Astrocyte of the cerebellum (primary cell): ENCODE data around the gene KLHL10.
"Not testable (repeated sequence)": the region's sequence is repeated elsewhere in the genome, so short reads cannot be mapped to it uniquely, and the experiment has no call there.

ENCODE experiments used
- DNase-seq: peaks from one replicate; pipeline ENCODE4 v3.0.0-alpha.2; 2011; ENCODE audit warnings: low read depth
- H3K4me3 ChIP-seq: 2 replicates; pipeline ENCODE4 v1.5.1; 2011; ENCODE audit warnings: mild to moderate bottlenecking, low read depth, low read length, moderate library complexity
- in situ Hi-C: cut with HindIII; loops from 2 replicates; pipeline ENCODE4 v1.10.0; 2017; ENCODE audit warnings: low sequenced_read_pairs
- TF ChIP-seq, protein P1 (sequence below): IDR thresholded peaks from 2 replicates; pipeline ENCODE4 v1.5.1; 2012; ENCODE audit warnings: low read length, low read depth, moderate library complexity, mild to moderate bottlenecking; ENCODE audit errors: missing control alignments

The KLHL10 gene

DNA sequence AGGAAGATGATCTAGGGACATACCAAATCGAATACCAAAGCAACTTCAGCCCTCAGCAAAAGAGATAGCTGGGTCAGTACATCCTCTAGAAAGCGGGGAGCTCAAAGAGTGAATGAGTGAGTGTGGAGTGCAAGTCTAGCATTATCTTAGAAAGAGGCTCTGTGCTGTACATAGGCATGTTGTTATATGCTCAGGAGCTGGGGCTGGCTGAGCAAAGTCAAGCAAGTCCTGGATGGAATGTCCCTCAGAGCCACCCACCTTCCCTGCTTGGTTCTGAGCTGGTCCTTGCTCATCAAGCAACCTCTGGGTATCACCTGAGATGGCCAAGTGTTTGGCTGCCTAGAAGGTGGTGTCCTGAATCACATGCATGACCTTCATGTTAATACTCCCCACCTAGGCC, 32.5 kb downstream of the KLHL10 start:
- no peak for DNase-seq
- in situ Hi-C loops, result no loop called here
- TF ChIP-seq, protein P1, sequence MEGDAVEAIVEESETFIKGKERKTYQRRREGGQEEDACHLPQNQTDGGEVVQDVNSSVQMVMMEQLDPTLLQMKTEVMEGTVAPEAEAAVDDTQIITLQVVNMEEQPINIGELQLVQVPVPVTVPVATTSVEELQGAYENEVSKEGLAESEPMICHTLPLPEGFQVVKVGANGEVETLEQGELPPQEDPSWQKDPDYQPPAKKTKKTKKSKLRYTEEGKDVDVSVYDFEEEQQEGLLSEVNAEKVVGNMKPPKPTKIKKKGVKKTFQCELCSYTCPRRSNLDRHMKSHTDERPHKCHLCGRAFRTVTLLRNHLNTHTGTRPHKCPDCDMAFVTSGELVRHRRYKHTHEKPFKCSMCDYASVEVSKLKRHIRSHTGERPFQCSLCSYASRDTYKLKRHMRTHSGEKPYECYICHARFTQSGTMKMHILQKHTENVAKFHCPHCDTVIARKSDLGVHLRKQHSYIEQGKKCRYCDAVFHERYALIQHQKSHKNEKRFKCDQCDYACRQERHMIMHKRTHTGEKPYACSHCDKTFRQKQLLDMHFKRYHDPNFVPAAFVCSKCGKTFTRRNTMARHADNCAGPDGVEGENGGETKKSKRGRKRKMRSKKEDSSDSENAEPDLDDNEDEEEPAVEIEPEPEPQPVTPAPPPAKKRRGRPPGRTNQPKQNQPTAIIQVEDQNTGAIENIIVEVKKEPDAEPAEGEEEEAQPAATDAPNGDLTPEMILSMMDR, result no peak
- no peak overlapping the region for H3K4me3 ChIP-seq

DNA sequence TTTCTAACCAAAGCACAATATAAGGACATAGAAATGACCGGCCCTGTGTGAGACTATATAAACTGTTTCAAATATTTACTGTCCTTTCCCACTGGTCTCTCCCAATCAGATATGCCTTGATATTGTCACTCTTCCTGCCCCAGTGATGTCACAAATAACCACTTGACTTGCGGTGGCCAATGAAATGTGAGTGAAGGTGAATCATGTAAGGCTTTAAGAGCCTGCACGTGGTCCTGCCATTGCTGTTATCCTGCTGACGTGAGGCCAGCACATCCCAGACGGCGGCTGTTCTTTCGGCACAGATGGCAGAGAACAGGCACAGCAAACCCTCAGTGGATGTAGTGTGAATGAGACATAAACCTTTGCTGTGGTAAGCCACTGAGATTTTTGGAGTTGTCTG, 33.0 kb downstream of the KLHL10 start:
- H3K4me3 ChIP-seq, result no peak overlapping the region
- DNase-seq, result no peak
- in situ Hi-C loops, result no loop called here
- TF ChIP-seq, protein P1, result no peak

DNA sequence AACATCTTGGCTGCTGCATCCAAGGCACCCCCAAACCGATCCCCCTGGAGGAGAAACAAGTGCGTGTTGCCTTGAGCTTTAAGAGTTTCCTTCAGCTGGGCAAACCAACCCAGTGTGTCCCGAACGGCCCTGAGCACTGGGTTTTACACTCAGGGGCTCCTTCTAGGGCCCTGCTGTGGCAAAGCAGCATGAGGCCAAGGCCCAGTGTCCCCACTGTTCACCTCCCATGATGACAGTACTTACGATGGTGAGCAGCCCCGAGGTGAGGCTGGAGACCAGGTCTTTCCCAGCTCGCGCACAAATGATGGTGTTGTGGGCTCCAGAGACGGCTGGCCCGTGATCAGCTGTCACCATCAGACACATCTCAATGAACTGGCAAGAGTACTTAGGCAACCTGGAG, 34.2 kb downstream of the KLHL10 start:
- H3K4me3 ChIP-seq, result no peak overlapping the region
- in situ Hi-C loops, result no loop called here
- TF ChIP-seq, protein P1, result no peak
- DNase-seq, result no peak

DNA sequence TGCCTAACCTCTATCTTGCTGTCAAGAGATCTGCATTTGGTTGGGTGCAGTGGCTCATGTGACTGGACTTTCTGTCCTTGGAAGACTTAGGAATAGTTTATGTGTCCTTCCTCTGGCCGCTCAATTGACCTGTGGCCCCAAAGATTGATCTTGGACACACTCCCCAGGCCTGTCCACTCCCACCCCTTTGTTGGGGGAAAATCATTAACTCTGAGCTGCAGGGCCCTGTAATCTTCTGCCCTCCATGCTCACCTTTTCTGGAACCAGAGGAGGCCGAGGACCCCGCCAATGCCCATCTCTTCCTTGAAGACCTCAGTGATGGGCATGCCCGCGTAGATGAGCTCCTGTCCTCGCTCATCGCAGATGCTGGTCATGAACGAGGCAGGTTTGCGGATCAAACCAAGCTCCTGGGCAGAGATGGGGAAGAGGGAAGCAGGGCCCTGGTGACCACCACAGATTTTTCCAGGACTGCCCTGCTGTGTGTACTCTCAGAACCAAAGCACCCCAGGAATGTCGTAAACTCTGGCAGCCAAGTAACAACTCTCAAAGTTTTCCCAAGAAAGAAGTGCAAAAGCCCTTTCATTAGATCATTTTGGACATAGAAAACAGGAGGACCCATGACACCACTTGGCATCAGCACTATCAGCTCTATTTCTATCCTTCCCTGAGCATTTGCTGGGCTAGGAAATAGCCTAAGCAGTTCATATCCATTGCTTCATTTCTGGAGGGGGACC, 36.1 kb downstream of the KLHL10 start:
- TF ChIP-seq, protein P1, result no peak
- DNase-seq, result no peak
- no peak overlapping the region for H3K4me3 ChIP-seq
- in situ Hi-C loops, result no loop called here

DNA sequence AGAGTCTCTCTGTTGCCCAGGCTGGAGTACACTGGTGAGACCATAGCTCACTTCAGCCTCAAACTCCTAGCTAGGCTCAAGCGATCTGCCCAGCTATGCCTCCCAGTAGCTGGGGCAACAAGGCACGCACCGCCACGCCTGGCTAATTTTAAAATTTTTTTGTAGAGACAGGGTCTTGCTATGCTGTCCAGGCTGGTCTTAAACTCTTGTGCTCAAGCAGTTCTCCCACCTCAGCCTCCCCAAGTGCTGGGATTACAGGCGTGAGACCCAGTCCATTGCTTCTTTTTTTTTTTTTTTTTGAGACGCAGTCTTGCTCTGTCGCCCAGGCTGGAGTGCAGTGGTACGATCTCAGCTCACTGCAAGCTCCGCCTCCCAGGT, 36.7 kb downstream of the KLHL10 start:
- DNase-seq, in situ Hi-C loops, H3K4me3 ChIP-seq: not testable (repeated sequence)

DNA sequence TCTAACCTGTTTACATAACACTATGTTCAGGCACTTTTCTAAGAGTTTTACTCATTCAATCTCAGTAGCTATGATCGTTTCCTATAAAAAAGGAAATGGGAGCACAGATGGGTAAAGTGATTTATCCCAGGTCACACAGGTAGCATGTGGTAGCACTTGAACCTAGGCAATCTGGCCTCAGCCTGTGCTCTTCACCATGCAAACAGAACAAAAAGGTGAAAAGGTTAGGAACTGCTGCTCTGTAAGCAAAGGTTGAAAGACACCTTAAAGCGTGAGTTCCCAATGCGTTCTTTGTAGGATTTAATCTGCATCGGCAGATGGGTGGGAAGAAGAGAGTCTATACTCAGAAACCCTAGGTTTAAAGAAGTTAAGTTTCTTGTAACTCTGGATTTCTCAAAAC, 42.5 kb downstream of the KLHL10 start:
- in situ Hi-C loops, result no loop called here
- TF ChIP-seq, protein P1, result no peak
- DNase-seq, result no peak
- H3K4me3 ChIP-seq, result no peak overlapping the region

DNA sequence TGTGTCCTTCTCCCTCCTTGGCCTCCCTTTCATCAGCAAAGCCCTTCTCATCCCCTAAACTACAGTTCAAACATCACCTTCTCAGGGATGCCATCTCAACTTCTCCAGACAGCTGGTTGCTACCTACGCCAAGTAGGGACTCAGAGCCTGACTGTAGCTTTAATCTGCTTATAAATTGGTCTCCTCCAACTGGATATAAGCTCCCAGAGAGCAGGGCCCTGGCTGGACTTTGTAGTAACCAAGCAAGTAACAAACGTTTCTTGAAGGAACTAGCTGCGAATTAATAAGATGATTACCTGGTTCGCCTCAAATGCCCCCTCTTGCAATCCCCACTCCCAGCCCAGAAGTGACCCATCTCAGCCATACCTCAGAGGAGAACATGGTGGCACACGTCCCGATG, 45.1 kb downstream of the KLHL10 start:
- no peak overlapping the region for H3K4me3 ChIP-seq
- TF ChIP-seq, protein P1, result no peak
- no peak for DNase-seq
- in situ Hi-C loops, result no loop called here
